ENCODE results near the gene FBRS. TPM values are rescaled to one million over a fixed set of nuclear protein-coding genes. Genes with fewer than 3 reads are reported as not detected.
"Not testable (repeated sequence)": the region's sequence is repeated elsewhere in the genome, so short reads cannot be mapped to it uniquely, and the experiment has no call there.

FBRS gene
- polyA plus RNA-seq, 3 donors = 17.0 to 32.2 (median 32.1) TPM

GRCh38 chr16:30680326-30680725 is 22.1 kb downstream of the FBRS start:
- no peak overlapping the region for H3K27ac ChIP-seq (ENCODE audit: low read depth, low read length)
- WGBS, 3 donors = 92 to 94% (median 93%) methylated on average over 3 of the region's 3 CpGs

GRCh38 chr16:30688701-30689100 is 30.5 kb downstream of the FBRS start:
- WGBS, 3 donors = 64 to 75% (median 67%) methylated on average over 4 of the region's 4 CpGs
- no peak overlapping the region for H3K27ac ChIP-seq (ENCODE audit: low read depth, low read length)

- H3K27ac ChIP-seq (ENCODE audit: low read depth, low read length) = no peak overlapping the region
- WGBS, 3 donors = 58 to 67% (median 59%) methylated on average over 4 of the region's 4 CpGs
Observed at GRCh38 chr16:30691907-30692306, 33.7 kb downstream of the FBRS start.

- WGBS, 3 donors = 54 to 69% (median 66%) methylated on average over 8 to 9 of the region's 10 CpGs
- H3K27ac ChIP-seq (ENCODE audit: low read depth, low read length) = no peak overlapping the region
Observed at GRCh38 chr16:30692396-30693064, 34.3 kb downstream of the FBRS start.

- 57 to 75% (median 61%) methylated on average over 11 of the region's 11 CpGs for WGBS, 3 donors
- no peak overlapping the region for H3K27ac ChIP-seq (ENCODE audit: low read depth, low read length)
Observed at GRCh38 chr16:30694926-30695693, 36.9 kb downstream of the FBRS start.

- 88 to 98% (median 97%) methylated on average over 3 of the region's 3 CpGs for WGBS, 3 donors
- not testable (repeated sequence) for H3K27ac ChIP-seq (ENCODE audit: low read depth, low read length)
Observed at GRCh38 chr16:30696646-30697045, 38.4 kb downstream of the FBRS start.

GRCh38 chr16:30697264-30698138 is 39.3 kb downstream of the FBRS start:
- 10 to 14% (median 11%) methylated on average over 26 of the region's 26 CpGs for WGBS, 3 donors
- H3K27ac ChIP-seq (ENCODE audit: low read depth, low read length) = peak overlapping the region; percentile 97

GRCh38 chr16:30698139-30698815 is 40.0 kb downstream of the FBRS start:
- WGBS, 3 donors = 0 to 1% (median 0%) methylated on average over 49 to 76 of the region's 76 CpGs
- H3K27ac ChIP-seq (ENCODE audit: low read depth, low read length) = peak overlapping the region; percentile 97

- peak within 1 kb of the TSS; percentile 97 for H3K27ac ChIP-seq (ENCODE audit: low read depth, low read length)
- WGBS, 3 donors = 0 to 1% (median 1%) methylated on average over 54 to 57 of the region's 57 CpGs
Observed at GRCh38 chr16:30698816-30699614, 40.8 kb downstream of the FBRS start, which contains the start of gene SRCAP. Gene SRCAP (plus strand): TSS chr16:30699171. CDS start chr16:30700825, 1,654 bp downstream.

- H3K27ac ChIP-seq (ENCODE audit: low read depth, low read length) = peak overlapping the region; percentile 39
- 19 to 47% (median 47%) methylated on average over 8 of the region's 8 CpGs for WGBS, 3 donors
Observed at GRCh38 chr16:30699615-30700099, 41.4 kb downstream of the FBRS start.

- no peak overlapping the region for H3K27ac ChIP-seq (ENCODE audit: low read depth, low read length)
- 44 to 62% (median 60%) methylated on average over 9 of the region's 9 CpGs for WGBS, 3 donors
Observed at GRCh38 chr16:30700491-30700890, 42.3 kb downstream of the FBRS start.

GRCh38 chr16:30700971-30701370 is 42.7 kb downstream of the FBRS start:
- 86 to 88% (median 87%) methylated on average over 5 of the region's 5 CpGs for WGBS, 3 donors
- no peak overlapping the region for H3K27ac ChIP-seq (ENCODE audit: low read depth, low read length)

GRCh38 chr16:30703071-30703470 is 44.8 kb downstream of the FBRS start:
- not testable (repeated sequence) for H3K27ac ChIP-seq (ENCODE audit: low read depth, low read length)
- 93 to 95% (median 93%) methylated on average over 12 of the region's 12 CpGs for WGBS, 3 donors

- WGBS, 3 donors = 92 to 95% (median 95%) methylated on average over 10 of the region's 10 CpGs
- H3K27ac ChIP-seq (ENCODE audit: low read depth, low read length) = no peak overlapping the region
Observed at GRCh38 chr16:30703971-30704370, 45.7 kb downstream of the FBRS start.

GRCh38 chr16:30706046-30706445 is 47.8 kb downstream of the FBRS start:
- no peak overlapping the region for H3K27ac ChIP-seq (ENCODE audit: low read depth, low read length)
- 90 to 95% (median 91%) methylated on average over 6 of the region's 6 CpGs for WGBS, 3 donors

- 94 to 96% (median 94%) methylated on average over 4 of the region's 4 CpGs for WGBS, 3 donors
Observed at GRCh38 chr16:30710971-30711370, 52.7 kb downstream of the FBRS start.

GRCh38 chr16:30711712-30712111 is 53.5 kb downstream of the FBRS start:
- no peak overlapping the region for H3K27ac ChIP-seq (ENCODE audit: low read depth, low read length)
- 92 to 100% (median 100%) methylated on average over 1 of the region's 1 CpG for WGBS, 3 donors

More at GRCh38 chr16:30710971-30711370, 52.7 kb downstream of the FBRS start:
- H3K27ac ChIP-seq (ENCODE audit: low read depth, low read length) = no peak overlapping the region

Measured in adipose tissue (tissue), 3 donors.